Lower leg skin (tissue), 3 donors: Measurements from ENCODE around the gene ARG2.

Experiments
- CTCF ChIP-seq, 3 donors: fragments of 450-650 bp; IDR thresholded peaks; one replicate each; pipeline ENCODE4 v1.5.1; 2016; ENCODE audit warnings: antibody characterized with exemption in 3 of 3, mild to moderate bottlenecking in 3 of 3, moderate library complexity in 2 of 3
- POLR2A ChIP-seq, 2 donors: fragments of 450-650 bp; IDR thresholded peaks; one replicate each; pipeline ENCODE4 v1.6.1; 2016 to 2017; ENCODE audit warnings: antibody characterized with exemption in 2 of 2, mild to moderate bottlenecking in 1 of 2, moderate library complexity in 1 of 2

DNA sequence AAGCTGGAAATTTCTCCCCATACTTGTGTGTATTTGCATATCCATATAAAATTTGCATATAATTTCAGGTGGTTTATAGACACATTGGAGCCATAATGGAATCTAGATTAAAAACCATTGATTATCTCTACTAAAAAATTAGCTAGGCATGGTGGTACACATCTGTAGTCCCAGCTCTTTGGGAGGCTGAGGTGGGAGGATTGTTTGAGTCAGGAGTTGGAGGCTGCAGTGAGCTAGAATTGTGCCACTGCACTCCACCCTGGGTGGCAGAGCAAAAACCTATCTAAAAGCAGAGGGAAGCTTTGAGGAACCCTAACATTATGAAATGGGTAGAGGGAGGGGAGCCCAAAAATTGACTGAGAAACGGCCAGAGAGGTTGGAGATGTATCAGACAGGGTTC, 78.5 kb downstream of the ARG2 start:
- TF ChIP-seq CTCF (IDR thresholded peaks at IDR 0.05) (no peak), POLR2A (IDR thresholded peaks at IDR 0.05) (no peak)
